Body of pancreas (tissue), 4 donors: ENCODE data around the gene CYTH3.
"Not testable (repeated sequence)": the region's sequence is repeated elsewhere in the genome, so short reads cannot be mapped to it uniquely, and the experiment has no call there.

Experiments used
- CTCF ChIP-seq, 7 experiments: fragments of 450-650 bp in 4 of 7; fragments of 200-600 bp in 3 of 7; sonication (generic) in 3 of 7; IDR thresholded peaks; one replicate each; pipeline ENCODE4 v1.5.1; 2016 to 2019; ENCODE audit warnings: antibody characterized with exemption in 7 of 7
- POLR2A ChIP-seq, 3 donors: fragments of 450-650 bp; IDR thresholded peaks; one replicate each; pipeline ENCODE4 v1.6.1; 2016; ENCODE audit warnings: antibody characterized with exemption in 3 of 3, mild to moderate bottlenecking in 2 of 3

GRCh38 chr7:6229284-6229683 lies 43.1 kb downstream of the CYTH3 start:
- not testable (repeated sequence) for TF ChIP-seq CTCF, POLR2A (IDR thresholded peaks at IDR 0.05)
